HepG2 (cell line): Measurements from ENCODE around the gene ORC3. TPM values are rescaled to one million over a fixed set of nuclear protein-coding genes. Genes with fewer than 3 reads are reported as not detected.

Experiments used
- ARNT ChIP-seq: fragments of 450-650 bp; IDR thresholded peaks from 2 replicates; pipeline ENCODE4 v1.6.1; 2017
- CBX5 ChIP-seq: sonication (generic); formaldehyde crosslinking; IDR thresholded peaks from 2 replicates; pipeline ENCODE4 v1.4.0; 2020; ENCODE audit warnings: missing genetic modification reagents, borderline replicate concordance
- CEBPG ChIP-seq: IDR thresholded peaks from 2 replicates; pipeline ENCODE4 v1.6.1; 2016
- GATA4 ChIP-seq: sonication (generic); IDR thresholded peaks from 2 replicates; pipeline ENCODE4 v1.6.1; 2016; ENCODE audit warnings: antibody characterized with exemption, low read depth, borderline replicate concordance
- KLF12 ChIP-seq: sonication (generic); formaldehyde crosslinking; IDR thresholded peaks from 2 replicates; pipeline ENCODE4 v1.4.0; 2020; ENCODE audit warnings: missing genetic modification reagents, borderline replicate concordance
- MXI1 ChIP-seq: IDR thresholded peaks from 3 replicates; pipeline ENCODE4 v1.6.1; 2012; ENCODE audit warnings: low read depth, low read length, inconsistent platforms, borderline replicate concordance
- NFE2 ChIP-seq: sonication (generic); formaldehyde crosslinking; IDR thresholded peaks from 2 replicates; pipeline ENCODE4 v1.4.0; 2020; ENCODE audit warnings: missing genetic modification reagents
- NKX3-1 ChIP-seq: sonication (generic); formaldehyde crosslinking; IDR thresholded peaks from 2 replicates; pipeline ENCODE4 v1.5.0; 2020; ENCODE audit warnings: missing genetic modification reagents
- PHF8 ChIP-seq: sonication (generic); formaldehyde crosslinking; IDR thresholded peaks from 2 replicates; pipeline ENCODE4 v1.5.0; 2020; ENCODE audit warnings: missing genetic modification reagents
- REXO4 ChIP-seq: sonication (generic); formaldehyde crosslinking; IDR thresholded peaks from 2 replicates; pipeline ENCODE4 v1.8.0; 2022; ENCODE audit warnings: missing genetic modification reagents, mild to moderate bottlenecking, borderline replicate concordance
- RFX5 ChIP-seq: IDR thresholded peaks from 2 replicates; pipeline ENCODE4 v1.6.1; 2011; ENCODE audit warnings: low read depth, low read length, improper control_type of control experiment
- RNF2 ChIP-seq: fragments of 450-650 bp; conservative IDR thresholded peaks from 2 replicates; pipeline ENCODE4 v1.6.1; 2016; ENCODE audit warnings: low read depth
- SAFB2 ChIP-seq: sonication (generic); formaldehyde crosslinking; IDR thresholded peaks from 2 replicates; pipeline ENCODE4 v1.5.1; 2020; ENCODE audit warnings: missing genetic modification reagents, low read depth, mild to moderate bottlenecking, borderline replicate concordance
- SPEN ChIP-seq: sonication (generic); formaldehyde crosslinking; IDR thresholded peaks from 2 replicates; pipeline ENCODE4 v1.5.1; 2020; ENCODE audit warnings: low read depth, mild to moderate bottlenecking, missing genetic modification reagents
- ZC3H4 ChIP-seq: sonication (generic); formaldehyde crosslinking; IDR thresholded peaks from 2 replicates; pipeline ENCODE4 v1.4.0; 2020; ENCODE audit warnings: missing genetic modification reagents, borderline replicate concordance
- ZNF326 ChIP-seq: sonication (generic); formaldehyde crosslinking; IDR thresholded peaks from 2 replicates; pipeline ENCODE4 v1.4.0; 2020; ENCODE audit warnings: missing genetic modification reagents, borderline replicate concordance
- ZNF713 ChIP-seq: sonication (generic); formaldehyde crosslinking; IDR thresholded peaks from 2 replicates; pipeline ENCODE4 v1.4.0; 2020; ENCODE audit warnings: mild to moderate bottlenecking, missing genetic modification reagents
- ZNF792 ChIP-seq: IDR thresholded peaks from 2 replicates; pipeline ENCODE4 v1.6.1; 2016
- ZNF83 ChIP-seq: sonication (generic); formaldehyde crosslinking; IDR thresholded peaks from 2 replicates; pipeline ENCODE4 v1.4.0; 2020; ENCODE audit warnings: missing genetic modification reagents, mild to moderate bottlenecking, borderline replicate concordance
- polyA plus RNA-seq, 8 experiments: library from polyadenylated mRNA; depleted of rRNA in 3 of 8; stranded (reverse) in 7 of 8; unstranded in 1 of 8; fragments of >200 nt; fragmentation: Illumina TruSeq in 4 of 8; extraction: Trizol in 4 of 8; gene quantifications; 2 replicates each; pipeline versions ENCODE4 v1.2.1 to v1.2.3, GENCODE V29; 2011 to 2016; ENCODE audit warnings: low read depth in 4 of 8, missing spikeins in 1 of 8, mixed read lengths in 1 of 8; ENCODE audit not compliant: insufficient read depth in 1 of 8
- total RNA-seq, 5 experiments: library from RNA; depleted of rRNA; stranded (reverse); fragments of >200 nt; fragmentation: Illumina TruSeq; extraction: Trizol; gene quantifications; 2 replicates each; pipeline ENCODE4 v1.2.3, GENCODE V29; 2016; ENCODE audit warnings: low read depth in 1 of 5
- TF ChIP-seq, protein P1 (sequence below): sonication (generic); formaldehyde crosslinking; IDR thresholded peaks from 2 replicates; pipeline ENCODE4 v1.4.0; 2020; ENCODE audit warnings: missing genetic modification reagents
- TF ChIP-seq, protein P2 (sequence below): IDR thresholded peaks from 2 replicates; pipeline ENCODE4 v1.4.0; 2020; ENCODE audit warnings: mild to moderate bottlenecking, missing genetic modification reagents
- TF ChIP-seq, protein P3 (sequence below): IDR thresholded peaks from 2 replicates; pipeline ENCODE4 v1.6.1; 2012; ENCODE audit warnings: low read length, improper control_type of control experiment
- TF ChIP-seq, protein P4 (sequence below): sonication (generic); formaldehyde crosslinking; IDR thresholded peaks from 2 replicates; pipeline ENCODE4 v1.9.0; 2021; ENCODE audit warnings: missing genetic modification reagents, mild to moderate bottlenecking, borderline replicate concordance

ORC3 gene
- total and polyA plus RNA-seq, 2 of the 13 experiments (the other 11 are each of a cell fraction or from before 2014, with no cell fraction given): 21.8 to 43.5 TPM

DNA sequence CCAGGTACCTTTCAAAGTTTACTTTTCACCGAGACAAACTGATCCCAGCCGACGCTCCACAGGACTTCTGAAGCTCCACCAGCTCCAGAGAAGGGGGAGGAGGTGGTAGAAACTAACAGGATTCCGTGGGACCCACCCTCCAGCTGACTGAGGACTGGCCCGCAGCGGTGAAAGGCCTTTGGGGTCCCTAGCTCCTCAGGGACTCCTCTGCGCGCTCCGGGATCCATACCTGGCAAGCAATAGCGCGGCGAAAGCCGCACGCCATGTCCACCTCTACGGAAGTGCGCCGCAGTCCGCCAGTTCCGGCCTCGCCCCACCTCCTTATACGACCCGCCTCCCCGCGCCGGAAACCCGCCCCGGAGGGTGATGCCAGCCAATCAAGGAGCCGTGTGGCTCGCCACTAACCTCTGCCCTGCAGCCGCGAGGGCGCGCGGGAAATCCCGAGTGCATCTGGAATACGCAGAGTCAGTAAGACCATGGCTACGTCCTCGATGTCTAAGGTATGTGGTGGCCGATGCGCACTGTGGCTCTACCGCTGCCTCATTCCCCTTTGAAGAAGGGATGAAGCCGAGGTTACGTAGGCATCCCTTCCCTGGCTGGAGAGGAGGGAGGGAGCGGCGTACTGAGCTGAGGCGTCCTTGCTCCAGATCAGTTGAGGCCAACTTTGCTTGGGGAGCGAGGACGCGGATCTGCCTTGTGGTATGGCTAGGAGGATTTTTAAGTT is at the start of gene ORC3, which contains the start of gene RARS2 (continued):
- TF ChIP-seq, protein P1, sequence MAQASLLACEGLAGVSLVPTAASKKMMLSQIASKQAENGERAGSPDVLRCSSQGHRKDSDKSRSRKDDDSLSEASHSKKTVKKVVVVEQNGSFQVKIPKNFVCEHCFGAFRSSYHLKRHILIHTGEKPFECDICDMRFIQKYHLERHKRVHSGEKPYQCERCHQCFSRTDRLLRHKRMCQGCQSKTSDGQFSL (CRISPR knock-in tag): 0 out of 2 replicates have a peak, but pooled peaks have one; percentile 19
- TF ChIP-seq, protein P2, sequence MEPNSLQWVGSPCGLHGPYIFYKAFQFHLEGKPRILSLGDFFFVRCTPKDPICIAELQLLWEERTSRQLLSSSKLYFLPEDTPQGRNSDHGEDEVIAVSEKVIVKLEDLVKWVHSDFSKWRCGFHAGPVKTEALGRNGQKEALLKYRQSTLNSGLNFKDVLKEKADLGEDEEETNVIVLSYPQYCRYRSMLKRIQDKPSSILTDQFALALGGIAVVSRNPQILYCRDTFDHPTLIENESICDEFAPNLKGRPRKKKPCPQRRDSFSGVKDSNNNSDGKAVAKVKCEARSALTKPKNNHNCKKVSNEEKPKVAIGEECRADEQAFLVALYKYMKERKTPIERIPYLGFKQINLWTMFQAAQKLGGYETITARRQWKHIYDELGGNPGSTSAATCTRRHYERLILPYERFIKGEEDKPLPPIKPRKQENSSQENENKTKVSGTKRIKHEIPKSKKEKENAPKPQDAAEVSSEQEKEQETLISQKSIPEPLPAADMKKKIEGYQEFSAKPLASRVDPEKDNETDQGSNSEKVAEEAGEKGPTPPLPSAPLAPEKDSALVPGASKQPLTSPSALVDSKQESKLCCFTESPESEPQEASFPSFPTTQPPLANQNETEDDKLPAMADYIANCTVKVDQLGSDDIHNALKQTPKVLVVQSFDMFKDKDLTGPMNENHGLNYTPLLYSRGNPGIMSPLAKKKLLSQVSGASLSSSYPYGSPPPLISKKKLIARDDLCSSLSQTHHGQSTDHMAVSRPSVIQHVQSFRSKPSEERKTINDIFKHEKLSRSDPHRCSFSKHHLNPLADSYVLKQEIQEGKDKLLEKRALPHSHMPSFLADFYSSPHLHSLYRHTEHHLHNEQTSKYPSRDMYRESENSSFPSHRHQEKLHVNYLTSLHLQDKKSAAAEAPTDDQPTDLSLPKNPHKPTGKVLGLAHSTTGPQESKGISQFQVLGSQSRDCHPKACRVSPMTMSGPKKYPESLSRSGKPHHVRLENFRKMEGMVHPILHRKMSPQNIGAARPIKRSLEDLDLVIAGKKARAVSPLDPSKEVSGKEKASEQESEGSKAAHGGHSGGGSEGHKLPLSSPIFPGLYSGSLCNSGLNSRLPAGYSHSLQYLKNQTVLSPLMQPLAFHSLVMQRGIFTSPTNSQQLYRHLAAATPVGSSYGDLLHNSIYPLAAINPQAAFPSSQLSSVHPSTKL (CRISPR knock-in tag): peak; percentile 62; the same call in 1 of the 2 replicates
- TF ChIP-seq KLF12: peak; percentile 64; the same call in 1 of the 2 replicates
- no peak for TF ChIP-seq ZNF326 (CRISPR knock-in tag)
- no peak for TF ChIP-seq REXO4 (CRISPR knock-in tag)
- TF ChIP-seq RFX5: 0 out of 2 replicates have a peak, but pooled peaks have one; percentile 9
- TF ChIP-seq ARNT: no peak
- TF ChIP-seq SPEN (CRISPR knock-in tag): peak; percentile 85
- TF ChIP-seq ZNF713: no peak
- TF ChIP-seq, protein P3, sequence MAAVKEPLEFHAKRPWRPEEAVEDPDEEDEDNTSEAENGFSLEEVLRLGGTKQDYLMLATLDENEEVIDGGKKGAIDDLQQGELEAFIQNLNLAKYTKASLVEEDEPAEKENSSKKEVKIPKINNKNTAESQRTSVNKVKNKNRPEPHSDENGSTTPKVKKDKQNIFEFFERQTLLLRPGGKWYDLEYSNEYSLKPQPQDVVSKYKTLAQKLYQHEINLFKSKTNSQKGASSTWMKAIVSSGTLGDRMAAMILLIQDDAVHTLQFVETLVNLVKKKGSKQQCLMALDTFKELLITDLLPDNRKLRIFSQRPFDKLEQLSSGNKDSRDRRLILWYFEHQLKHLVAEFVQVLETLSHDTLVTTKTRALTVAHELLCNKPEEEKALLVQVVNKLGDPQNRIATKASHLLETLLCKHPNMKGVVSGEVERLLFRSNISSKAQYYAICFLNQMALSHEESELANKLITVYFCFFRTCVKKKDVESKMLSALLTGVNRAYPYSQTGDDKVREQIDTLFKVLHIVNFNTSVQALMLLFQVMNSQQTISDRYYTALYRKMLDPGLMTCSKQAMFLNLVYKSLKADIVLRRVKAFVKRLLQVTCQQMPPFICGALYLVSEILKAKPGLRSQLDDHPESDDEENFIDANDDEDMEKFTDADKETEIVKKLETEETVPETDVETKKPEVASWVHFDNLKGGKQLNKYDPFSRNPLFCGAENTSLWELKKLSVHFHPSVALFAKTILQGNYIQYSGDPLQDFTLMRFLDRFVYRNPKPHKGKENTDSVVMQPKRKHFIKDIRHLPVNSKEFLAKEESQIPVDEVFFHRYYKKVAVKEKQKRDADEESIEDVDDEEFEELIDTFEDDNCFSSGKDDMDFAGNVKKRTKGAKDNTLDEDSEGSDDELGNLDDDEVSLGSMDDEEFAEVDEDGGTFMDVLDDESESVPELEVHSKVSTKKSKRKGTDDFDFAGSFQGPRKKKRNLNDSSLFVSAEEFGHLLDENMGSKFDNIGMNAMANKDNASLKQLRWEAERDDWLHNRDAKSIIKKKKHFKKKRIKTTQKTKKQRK: no peak
- TF ChIP-seq GATA4: peak; percentile 33; the same call in 1 of the 2 replicates
- peak; percentile 65 for TF ChIP-seq ZNF792
- TF ChIP-seq NKX3-1 (CRISPR knock-in tag): no peak
- TF ChIP-seq RNF2: no peak
- 0 out of 2 replicates have a peak, but pooled peaks have one; percentile 47 for TF ChIP-seq CEBPG (CRISPR knock-in tag)
- TF ChIP-seq ZNF83 (CRISPR knock-in tag): no peak
- no peak for TF ChIP-seq NFE2
- peak; percentile 94; the same call in 1 of the 3 replicates for TF ChIP-seq MXI1
- no peak; the same call in 1 of the 2 replicates for TF ChIP-seq SAFB2
- TF ChIP-seq ZC3H4: no peak
- TF ChIP-seq PHF8 (CRISPR knock-in tag): peak; percentile 76; the same call in 1 of the 2 replicates
- TF ChIP-seq, protein P4, sequence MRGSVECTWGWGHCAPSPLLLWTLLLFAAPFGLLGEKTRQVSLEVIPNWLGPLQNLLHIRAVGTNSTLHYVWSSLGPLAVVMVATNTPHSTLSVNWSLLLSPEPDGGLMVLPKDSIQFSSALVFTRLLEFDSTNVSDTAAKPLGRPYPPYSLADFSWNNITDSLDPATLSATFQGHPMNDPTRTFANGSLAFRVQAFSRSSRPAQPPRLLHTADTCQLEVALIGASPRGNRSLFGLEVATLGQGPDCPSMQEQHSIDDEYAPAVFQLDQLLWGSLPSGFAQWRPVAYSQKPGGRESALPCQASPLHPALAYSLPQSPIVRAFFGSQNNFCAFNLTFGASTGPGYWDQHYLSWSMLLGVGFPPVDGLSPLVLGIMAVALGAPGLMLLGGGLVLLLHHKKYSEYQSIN (CRISPR knock-in tag): no peak
- peak; percentile 93; the same call in 1 of the 2 replicates for TF ChIP-seq CBX5
